ENCODE measurements around the gene R3HCC1L.

- no peak for TF ChIP-seq POLR2A (IDR thresholded peaks at IDR 0.05; ENCODE audit: low read length)
- TF ChIP-seq GATA1 (IDR thresholded peaks at IDR 0.05; ENCODE audit: low read depth, low read length), result no peak
Measured at GRCh38 chr10:98257961-98258360, 123.5 kb downstream of the R3HCC1L start.

All from erythroblast (primary cell).